ENCODE measurements around the gene YBEY.
A peak's percentile ranks its signal among the peaks of the same experiment; 100 is the strongest.
"Not testable (repeated sequence)": the region's sequence is repeated elsewhere in the genome, so short reads cannot be mapped to it uniquely, and the experiment has no call there.

Gene YBEY

DNA sequence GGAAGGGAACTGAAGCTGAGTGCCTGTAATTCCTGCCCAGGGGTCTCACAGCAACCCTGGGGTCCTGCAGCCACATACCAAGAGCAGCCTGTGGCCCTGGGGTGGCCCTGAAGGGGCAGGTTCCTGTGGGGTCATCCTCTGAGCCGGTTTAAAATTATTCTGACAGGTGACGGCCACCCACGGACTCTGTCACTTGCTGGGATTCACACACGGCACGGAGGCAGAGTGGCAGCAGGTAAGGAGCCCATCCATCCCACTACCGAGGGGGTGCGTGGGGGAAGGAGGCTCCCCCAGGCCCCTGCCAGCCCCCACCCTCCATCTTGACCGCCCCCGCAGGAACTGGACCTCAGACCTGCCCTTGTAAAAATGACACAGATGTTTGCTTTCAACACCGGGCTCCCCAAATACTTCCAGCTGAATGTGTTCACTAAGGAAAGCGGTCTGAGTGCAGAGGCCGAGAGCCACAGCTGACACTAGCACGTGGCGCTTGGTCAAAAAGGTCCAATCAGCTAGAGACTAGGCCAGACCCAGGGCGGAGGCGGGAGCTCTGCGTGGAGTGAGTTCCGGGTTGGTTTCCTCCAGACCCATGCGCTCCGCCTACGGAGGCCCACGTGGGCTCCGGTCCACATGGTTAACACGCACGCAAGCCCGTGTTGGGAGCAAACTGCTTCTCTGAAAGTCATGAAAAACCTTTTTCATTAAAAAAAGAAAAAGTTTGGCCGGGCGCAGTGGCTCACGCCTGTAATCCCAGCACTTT lies 10.0 kb downstream of the YBEY start:
- Histone ChIP-seq H4K20me1 (no peaks in the 10 kb centered on the region; the same call in 1 of the 2 replicates), H3K36me3 (peaks cover 46% of the 10 kb centered on the region), H3K27ac (no peak overlapping the region), H3K4me2 (no peak overlapping the region), H3K27me3 (peaks cover 9% of the 10 kb centered on the region; the same call in 1 of the 2 replicates), H3K9me3 (peaks cover 9% of the 10 kb centered on the region), H3K9ac (no peak overlapping the region), H3K4me1 (peaks cover 25% of the 10 kb centered on the region), H3K4me3 (no peak overlapping the region)
- no peak for TF ChIP-seq Cebpa-rat (IDR thresholded peaks at IDR 0.05)

DNA sequence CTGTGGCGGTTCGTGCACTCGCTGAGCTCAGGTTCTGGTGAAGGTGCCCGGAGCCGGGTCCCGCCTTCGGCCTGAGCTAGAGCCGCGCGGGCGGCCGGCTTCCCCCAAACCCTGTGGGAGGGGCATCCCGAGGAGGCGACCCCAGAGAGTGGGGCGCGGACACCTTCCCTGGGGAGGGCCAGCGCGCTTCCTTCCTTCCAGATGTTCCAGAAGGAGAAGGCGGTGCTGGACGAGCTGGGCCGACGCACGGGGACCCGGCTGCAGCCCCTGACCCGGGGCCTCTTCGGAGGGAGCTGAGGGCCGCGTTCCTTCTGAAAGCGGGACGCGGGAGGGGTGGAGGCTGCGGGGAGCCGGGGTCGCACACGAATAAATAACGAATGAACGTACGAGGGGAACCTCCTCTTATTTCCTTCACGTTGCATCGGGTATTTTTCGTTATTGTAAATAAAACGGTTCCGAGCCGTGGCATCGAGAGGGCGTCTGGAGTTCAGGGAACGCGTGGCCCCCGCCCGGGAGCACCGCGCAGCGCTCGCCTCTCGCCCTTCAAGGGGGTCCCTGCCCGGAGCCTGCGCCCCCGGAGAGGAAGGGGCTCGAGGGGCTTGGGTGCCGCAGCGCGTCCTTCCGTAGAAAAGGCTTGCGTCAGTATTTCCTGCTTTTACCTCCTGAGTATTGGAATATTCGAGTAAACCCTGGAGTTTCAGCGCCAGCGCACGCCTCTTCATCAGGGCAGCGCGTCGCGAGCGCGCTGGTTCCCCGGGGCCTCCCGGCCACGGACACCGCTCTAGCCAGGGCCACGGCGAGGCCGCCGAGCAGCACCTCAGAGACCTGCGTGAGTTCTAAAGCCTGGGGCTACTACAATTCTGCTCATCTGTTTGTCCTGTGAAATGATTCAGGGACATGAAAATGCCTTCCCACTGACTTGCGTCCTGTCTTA lies 11.5 kb downstream of the YBEY start:
- H3K4me2 ChIP-seq: peak overlapping the region; percentile 86
- peak overlapping the region; percentile 56 for H3K9ac ChIP-seq
- peaks cover 9% of the 10 kb centered on the region; the same call in 1 of the 2 replicates for H3K27me3 ChIP-seq
- peak overlapping the region; percentile 51; the same call in 1 of the 2 replicates for H3K27ac ChIP-seq
- H3K9me3 ChIP-seq: no peaks in the 10 kb centered on the region
- no peaks in the 10 kb centered on the region; the same call in 1 of the 2 replicates for H4K20me1 ChIP-seq
- H3K36me3 ChIP-seq: peaks cover 48% of the 10 kb centered on the region
- no peak for TF ChIP-seq Cebpa-rat (IDR thresholded peaks at IDR 0.05)
- peaks cover 22% of the 10 kb centered on the region for H3K4me1 ChIP-seq
- peak overlapping the region; percentile 63 for H3K4me3 ChIP-seq

- Histone ChIP-seq H3K9me3 (no peaks in the 10 kb centered on the region), H3K4me2 (no peak overlapping the region), H4K20me1 (no peaks in the 10 kb centered on the region; the same call in 1 of the 2 replicates), H3K4me3 (no peak overlapping the region), H3K4me1 (peaks cover 22% of the 10 kb centered on the region), H3K27me3 (peaks cover 9% of the 10 kb centered on the region; the same call in 1 of the 2 replicates), H3K9ac (no peak overlapping the region), H3K27ac (no peak overlapping the region), H3K36me3 (peaks cover 59% of the 10 kb centered on the region)
- no peak for TF ChIP-seq Cebpa-rat (IDR thresholded peaks at IDR 0.05)
Observed at GRCh38 chr21:46299167-46299566, 13.0 kb downstream of the YBEY start.

DNA sequence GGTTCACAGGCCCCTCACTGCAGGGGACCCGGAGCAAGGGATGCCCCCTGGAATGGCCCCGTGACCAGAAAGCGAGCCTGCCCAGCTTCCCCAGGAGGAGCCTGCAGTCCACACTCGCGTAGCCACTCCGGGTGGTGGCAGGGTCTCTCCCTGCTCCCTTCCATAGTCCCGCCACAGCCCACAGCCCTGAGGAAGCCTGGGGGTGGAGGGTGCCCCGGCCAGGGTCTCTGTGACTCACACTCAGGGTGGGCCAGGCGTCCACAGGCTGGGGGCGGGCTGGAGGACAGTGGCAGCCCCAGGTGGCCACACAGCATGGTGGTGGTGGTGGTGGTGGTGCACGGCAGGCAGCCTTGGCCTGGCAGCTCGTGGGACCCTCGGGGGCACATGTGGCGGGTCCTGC lies 15.6 kb downstream of the YBEY start:
- TF ChIP-seq Cebpa-rat (IDR thresholded peaks at IDR 0.05): no peak
- no peak overlapping the region for H3K27ac ChIP-seq
- no peaks in the 10 kb centered on the region for H3K9me3 ChIP-seq

DNA sequence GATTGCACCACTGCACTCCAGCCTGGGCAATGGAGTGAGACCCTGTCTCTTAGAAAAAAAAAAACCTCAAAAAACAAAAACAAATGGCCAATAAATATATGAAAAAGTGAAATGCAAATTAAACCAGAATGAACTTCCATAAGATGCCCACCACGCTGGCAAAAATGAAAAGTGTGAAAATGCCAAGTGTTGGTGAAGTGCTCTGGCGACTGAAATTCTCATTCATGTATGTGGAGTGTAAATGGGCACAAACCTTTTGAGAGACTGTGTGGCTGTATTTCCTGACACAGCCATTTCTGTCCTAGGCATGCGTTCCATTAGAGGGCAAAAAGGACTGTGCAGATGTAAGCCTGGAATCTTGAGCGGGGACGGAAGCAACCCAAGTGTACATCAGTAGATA lies 18.3 kb downstream of the YBEY start:
- peaks cover 95% of the 10 kb centered on the region for H3K36me3 ChIP-seq
- no peak for TF ChIP-seq Cebpa-rat (IDR thresholded peaks at IDR 0.05)

More for the DNA sequence above, 15.6 kb downstream of the YBEY start:
- H3K27me3 ChIP-seq: peaks cover 9% of the 10 kb centered on the region; the same call in 1 of the 2 replicates
- H3K4me1 ChIP-seq: peaks cover 12% of the 10 kb centered on the region
- no peak overlapping the region for H3K4me3 ChIP-seq
- no peak overlapping the region for H3K9ac ChIP-seq
- peaks cover 85% of the 10 kb centered on the region for H3K36me3 ChIP-seq
- no peak overlapping the region for H3K4me2 ChIP-seq
- H4K20me1 ChIP-seq: no peaks in the 10 kb centered on the region; the same call in 1 of the 2 replicates

DNA sequence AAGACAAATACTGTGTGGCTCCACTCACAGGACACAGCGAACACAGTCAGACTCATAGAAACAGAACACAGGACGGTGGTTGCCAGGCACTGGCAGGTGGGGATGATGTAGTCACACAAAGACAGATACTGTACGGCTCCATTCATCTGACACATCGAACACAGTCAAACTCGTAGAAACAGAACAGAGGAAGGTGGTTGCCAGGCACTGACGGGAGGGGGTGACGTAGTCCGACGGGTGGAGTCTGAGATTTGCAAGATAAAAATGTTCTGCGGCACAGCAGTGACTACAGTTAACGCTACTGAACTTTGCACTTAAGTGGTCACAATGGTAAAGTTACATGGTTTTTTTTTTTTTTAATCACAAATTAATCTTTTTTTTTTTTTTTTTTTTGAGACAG lies 18.8 kb downstream of the YBEY start:
- no peaks in the 10 kb centered on the region for H3K9me3 ChIP-seq
- no peaks in the 10 kb centered on the region; the same call in 1 of the 2 replicates for H4K20me1 ChIP-seq
- TF ChIP-seq Cebpa-rat (IDR thresholded peaks at IDR 0.05): no peak
- H3K9ac ChIP-seq: no peak overlapping the region
- no peak overlapping the region for H3K4me3 ChIP-seq
- H3K27me3 ChIP-seq: no peaks in the 10 kb centered on the region
- no peak overlapping the region for H3K4me2 ChIP-seq
- peaks cover 95% of the 10 kb centered on the region for H3K36me3 ChIP-seq
- no peak overlapping the region for H3K27ac ChIP-seq
- no peaks in the 10 kb centered on the region for H3K4me1 ChIP-seq

More for the DNA sequence above, 18.3 kb downstream of the YBEY start:
- no peak overlapping the region for H3K4me3 ChIP-seq
- no peak overlapping the region for H3K9ac ChIP-seq
- H3K27me3 ChIP-seq: no peaks in the 10 kb centered on the region
- no peaks in the 10 kb centered on the region for H3K9me3 ChIP-seq
- H3K4me2 ChIP-seq: no peak overlapping the region
- no peaks in the 10 kb centered on the region; the same call in 1 of the 2 replicates for H4K20me1 ChIP-seq
- H3K27ac ChIP-seq: no peak overlapping the region
- H3K4me1 ChIP-seq: no peaks in the 10 kb centered on the region

- Histone ChIP-seq H3K4me1 (no peaks in the 10 kb centered on the region), H3K9ac (no peak overlapping the region), H3K27me3 (no peaks in the 10 kb centered on the region), H3K9me3 (0 out of 2 replicates have a peak, but pooled peaks cover 3% of the 10 kb centered on the region), H3K4me2 (no peak overlapping the region), H4K20me1 (no peaks in the 10 kb centered on the region), H3K4me3 (no peak overlapping the region), H3K36me3 (peaks cover 93% of the 10 kb centered on the region), H3K27ac (no peak overlapping the region)
- TF ChIP-seq Cebpa-rat (IDR thresholded peaks at IDR 0.05): no peak
Observed at GRCh38 chr21:46307625-46308024, 21.5 kb downstream of the YBEY start.

- no peaks in the 10 kb centered on the region for H3K4me1 ChIP-seq
- TF ChIP-seq Cebpa-rat (IDR thresholded peaks at IDR 0.05): no peak
- no peak overlapping the region for H3K9ac ChIP-seq
- H3K4me2 ChIP-seq: no peak overlapping the region
- peaks cover 93% of the 10 kb centered on the region for H3K36me3 ChIP-seq
- 0 out of 2 replicates have a peak, but pooled peaks cover 6% of the 10 kb centered on the region for H3K9me3 ChIP-seq
- H3K27ac ChIP-seq: no peak overlapping the region
- H4K20me1 ChIP-seq: no peaks in the 10 kb centered on the region
- H3K4me3 ChIP-seq: no peak overlapping the region
- H3K27me3 ChIP-seq: no peaks in the 10 kb centered on the region
Observed at GRCh38 chr21:46308431-46308830, 22.3 kb downstream of the YBEY start.

DNA sequence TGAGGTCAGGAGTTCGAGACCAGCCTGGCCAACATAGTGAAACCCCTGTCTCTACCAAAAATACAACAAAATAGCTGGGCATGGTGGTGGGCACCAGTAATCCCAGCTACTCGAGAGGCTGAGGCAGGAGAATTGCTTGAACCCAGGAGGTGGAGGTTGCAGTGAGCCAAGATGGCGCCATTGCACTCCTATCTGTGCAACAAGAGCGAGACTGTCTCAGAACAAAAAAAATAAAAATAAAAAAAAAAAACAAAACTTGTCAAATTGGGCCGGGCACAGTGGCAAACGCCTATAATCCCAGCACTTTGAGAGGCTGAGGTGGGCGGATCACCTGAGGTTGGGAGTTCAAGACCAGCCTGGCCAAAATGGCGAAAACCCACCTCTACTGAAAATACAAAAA lies 24.1 kb downstream of the YBEY start:
- peaks cover 97% of the 10 kb centered on the region for H3K36me3 ChIP-seq
- not testable (repeated sequence) for H3K27ac ChIP-seq, H3K4me1 ChIP-seq, H4K20me1 ChIP-seq, H3K4me3 ChIP-seq, H3K4me2 ChIP-seq, H3K9ac ChIP-seq, H3K9me3 ChIP-seq, H3K27me3 ChIP-seq

Measured in BLaER1 (cell line).